Gastrocnemius medialis (tissue), 4 donors: ENCODE measurements around the gene TNFAIP8. TPM values are rescaled to one million over a fixed set of nuclear protein-coding genes. Genes with fewer than 3 reads are reported as not detected.

Experiments used
- ATAC-seq, 2 donors: fragments of 150-250 bp; one replicate each; pipeline ENCODE4 v1.9.1; 2016
- DNase-seq, 2 donors: peaks; one replicate each; pipeline ENCODE4 v3.0.0-alpha.2; 2019
- H3K27ac ChIP-seq, 4 donors: fragments of 200-600 bp; sonication (generic); 1 replicate in 1 of 4; 2 replicates in 3 of 4; pipeline ENCODE4 v1.5.1; 2016 to 2018; ENCODE audit warnings: mild to moderate bottlenecking in 2 of 4, moderate library complexity in 1 of 4
- H3K27me3 ChIP-seq, 3 donors: fragments of 200-600 bp; sonication (generic) in 2 of 3; 1 replicate in 1 of 3; 2 replicates in 2 of 3; pipeline versions ENCODE4 v1.5.1 to v1.6.0; 2016 to 2019; ENCODE audit warnings: mild to moderate bottlenecking in 1 of 3, moderate library complexity in 1 of 3
- H3K36me3 ChIP-seq, 2 donors: fragments of 200-600 bp; sonication (generic) in 1 of 2; one replicate each; pipeline ENCODE4 v1.5.1; 2017 to 2018
- H3K4me1 ChIP-seq, 2 donors: fragments of 200-600 bp; sonication (generic) in 1 of 2; one replicate each; pipeline ENCODE4 v1.5.1; 2016 to 2017; ENCODE audit warnings: mild to moderate bottlenecking in 2 of 2
- H3K4me3 ChIP-seq, 4 donors: fragments of 200-600 bp; sonication (generic) in 3 of 4; 1 replicate in 1 of 4; 2 replicates in 3 of 4; pipeline ENCODE4 v1.5.1; 2016 to 2019; ENCODE audit warnings: mild to moderate bottlenecking in 2 of 4
- H3K9me3 ChIP-seq, 3 donors: fragments of 200-600 bp; sonication (generic) in 2 of 3; 1 replicate in 1 of 3; 2 replicates in 2 of 3; pipeline ENCODE4 v1.5.1; 2016 to 2019
- CTCF ChIP-seq, 5 experiments: fragments of 450-650 bp in 3 of 5; fragments of 200-600 bp in 2 of 5; sonication (generic) in 2 of 5; IDR thresholded peaks in 4 of 5; conservative IDR thresholded peaks in 1 of 5; 1 replicate in 4 of 5; 2 replicates in 1 of 5; pipeline ENCODE4 v1.5.1; 2016 to 2019; ENCODE audit warnings: antibody characterized with exemption in 5 of 5, mild to moderate bottlenecking in 3 of 5, moderate library complexity in 3 of 5
- POLR2A ChIP-seq, 2 donors: fragments of 450-650 bp; IDR thresholded peaks; one replicate each; pipeline ENCODE4 v1.6.1; 2017; ENCODE audit warnings: antibody characterized with exemption in 2 of 2, mild to moderate bottlenecking in 2 of 2, moderate library complexity in 2 of 2
- in situ Hi-C, 4 donors: fragments of 200-750 bp; cut with MboI; loops; one replicate each; pipeline versions ENCODE4 v1.15.0 to v1.8.0; 2017; ENCODE audit warnings: low sequenced_read_pairs in 4 of 4
- intact Hi-C: fragments of 100-400 bp; cut with DNase I; formaldehyde crosslinking; loops from one replicate; pipeline ENCODE4 v1.15.1; 2023; ENCODE audit warnings: low total_unique reads
- total RNA-seq, 4 donors: library from RNA; depleted of rRNA; stranded (reverse); fragments of >200 nt; gene quantifications; one replicate each; pipeline versions ENCODE4 v1.1.0 to v1.2.3, GENCODE V29; 2016

The TNFAIP8 gene
- total RNA-seq, 4 donors from 2014 or later: 0.20 to 5.8 (median 2.0) TPM

GRCh38 chr5:119362714-119363113, 6.9 kb downstream of the TNFAIP8 start:
- TF ChIP-seq CTCF (IDR thresholded peaks at IDR 0.05 in 4 of 5, conservative IDR thresholded peaks at IDR 0.05 in 1 of 5) (no peak), POLR2A (IDR thresholded peaks at IDR 0.05) (no peak)
- no peaks in the 10 kb centered on the region for H3K36me3 ChIP-seq
- no peaks in the 10 kb centered on the region for H3K9me3 ChIP-seq
- intact Hi-C loops (no loop called here), in situ Hi-C loops (no loop called here)
- no peak overlapping the region for H3K27ac ChIP-seq
- ATAC-seq: no peak
- DNase-seq: no peak
- no peak overlapping the region for H3K4me3 ChIP-seq
- H3K27me3 ChIP-seq: peaks cover 0 to 4% (median 0%) of the 10 kb centered on the region in 3 donors
- no peaks in the 10 kb centered on the region for H3K4me1 ChIP-seq

- no peak for ATAC-seq
- Histone ChIP-seq H3K27me3 (no peaks in the 10 kb centered on the region), H3K27ac (no peak overlapping the region), H3K4me3 (no peak overlapping the region), H3K36me3 (no peaks in the 10 kb centered on the region), H3K4me1 (no peaks in the 10 kb centered on the region), H3K9me3 (no peaks in the 10 kb centered on the region)
- intact Hi-C loops (no loop called here), in situ Hi-C loops (no loop called here)
- DNase-seq: no peak
- TF ChIP-seq POLR2A (IDR thresholded peaks at IDR 0.05) (no peak), CTCF (IDR thresholded peaks at IDR 0.05 in 4 of 5, conservative IDR thresholded peaks at IDR 0.05 in 1 of 5) (no peak)
Observed at GRCh38 chr5:119363271-119363670, 7.5 kb downstream of the TNFAIP8 start.

GRCh38 chr5:119363936-119364335, 8.1 kb downstream of the TNFAIP8 start:
- no peak for TF ChIP-seq POLR2A (IDR thresholded peaks at IDR 0.05)
- no peak for TF ChIP-seq CTCF (IDR thresholded peaks at IDR 0.05 in 4 of 5, conservative IDR thresholded peaks at IDR 0.05 in 1 of 5)
- in situ Hi-C loops: no loop called here
- Histone ChIP-seq H3K4me3 (no peak overlapping the region), H3K4me1 (no peaks in the 10 kb centered on the region), H3K36me3 (no peaks in the 10 kb centered on the region), H3K27me3 (no peaks in the 10 kb centered on the region), H3K9me3 (no peaks in the 10 kb centered on the region), H3K27ac (no peak overlapping the region)
- ATAC-seq: no peak
- no peak for DNase-seq
- intact Hi-C loops: no loop called here

DNA sequence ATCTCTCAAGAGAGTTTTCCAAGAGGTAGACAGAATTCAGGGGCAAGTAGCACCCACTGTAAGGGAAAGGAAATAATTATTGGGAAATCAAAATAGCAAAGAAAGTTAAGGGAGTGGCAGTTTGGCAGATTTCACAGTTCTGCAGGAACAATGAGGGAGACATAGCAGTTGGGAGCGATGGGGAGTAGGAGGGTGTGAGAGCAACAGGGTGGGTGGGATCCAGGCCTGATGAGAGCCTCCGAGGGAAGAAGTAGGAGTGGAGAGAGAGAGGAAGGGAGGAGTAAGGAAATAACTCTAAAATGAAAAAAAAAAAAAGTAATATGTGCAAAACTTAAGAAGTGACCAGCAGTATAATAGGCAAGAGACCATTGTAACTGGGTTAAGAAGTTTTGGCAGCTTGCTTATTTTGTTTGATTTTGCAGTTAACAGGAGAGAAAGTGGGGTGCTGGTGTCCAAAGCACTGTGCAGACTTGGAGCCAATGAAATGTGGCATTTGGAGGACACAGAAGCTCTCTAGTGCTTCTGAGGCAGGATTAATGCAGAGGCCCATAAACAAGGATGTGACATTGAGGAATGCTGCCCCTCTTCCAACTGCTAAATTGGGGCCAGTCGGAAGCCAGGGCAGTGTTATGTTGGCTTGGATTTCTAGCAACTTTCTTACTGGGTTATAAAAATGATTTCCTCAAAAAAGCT, 10.2 kb downstream of the TNFAIP8 start:
- no peaks in the 10 kb centered on the region for H3K9me3 ChIP-seq
- no peak for DNase-seq
- H3K27me3 ChIP-seq: no peaks in the 10 kb centered on the region
- H3K4me1 ChIP-seq: no peaks in the 10 kb centered on the region
- no peak overlapping the region for H3K4me3 ChIP-seq
- no peak overlapping the region for H3K27ac ChIP-seq
- intact Hi-C loops (no loop called here), in situ Hi-C loops (no loop called here)
- no peaks in the 10 kb centered on the region for H3K36me3 ChIP-seq
- ATAC-seq: no peak
- TF ChIP-seq POLR2A (IDR thresholded peaks at IDR 0.05) (no peak), CTCF (IDR thresholded peaks at IDR 0.05 in 4 of 5, conservative IDR thresholded peaks at IDR 0.05 in 1 of 5) (no peak)

DNA sequence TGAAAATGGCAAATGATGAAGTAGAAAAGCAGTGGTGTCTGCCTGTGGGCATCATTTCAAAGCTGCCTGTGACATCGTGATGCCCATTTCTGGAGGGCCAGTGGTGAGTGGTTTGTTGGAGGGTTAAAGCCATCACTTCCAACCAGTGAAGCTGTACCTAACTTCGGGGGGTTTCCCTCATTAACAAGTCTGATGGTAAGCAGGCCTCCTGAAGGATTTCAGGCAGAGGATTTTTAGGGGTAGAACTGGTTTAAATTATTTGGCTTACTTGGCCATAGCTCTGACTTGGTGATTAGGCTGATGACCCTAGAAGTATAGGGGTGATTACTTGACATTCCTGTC, 10.7 kb downstream of the TNFAIP8 start:
- Histone ChIP-seq H3K27me3 (no peaks in the 10 kb centered on the region), H3K36me3 (no peaks in the 10 kb centered on the region), H3K4me3 (no peak overlapping the region), H3K4me1 (no peaks in the 10 kb centered on the region), H3K27ac (no peak overlapping the region), H3K9me3 (no peaks in the 10 kb centered on the region)
- in situ Hi-C loops (no loop called here), intact Hi-C loops (no loop called here)
- TF ChIP-seq CTCF (IDR thresholded peaks at IDR 0.05 in 4 of 5, conservative IDR thresholded peaks at IDR 0.05 in 1 of 5) (no peak), POLR2A (IDR thresholded peaks at IDR 0.05) (no peak)
- ATAC-seq: no peak
- DNase-seq: no peak
